ENCODE data around the gene WDR64.

WDR64 gene

DNA sequence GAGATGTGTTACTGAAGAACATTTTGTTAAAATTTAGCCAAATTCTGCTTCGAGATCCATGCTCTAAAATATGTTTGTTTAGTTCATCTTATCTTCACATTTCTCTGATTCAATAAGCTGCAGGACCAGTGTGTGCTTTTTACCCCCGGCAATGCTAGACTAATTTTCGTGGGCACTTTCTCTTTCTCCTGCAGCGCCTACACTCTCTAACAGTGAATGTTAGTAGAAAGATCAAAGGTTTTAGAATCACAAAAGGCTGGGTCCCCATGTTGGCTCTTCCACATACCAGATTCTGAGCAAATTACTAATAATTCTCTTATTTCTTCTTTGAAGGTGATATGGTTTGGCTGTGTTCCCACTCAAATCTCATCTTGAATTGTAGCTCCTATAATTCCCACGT lies 20.4 kb upstream of the WDR64 start:
- no peak for DNase-seq

DNA sequence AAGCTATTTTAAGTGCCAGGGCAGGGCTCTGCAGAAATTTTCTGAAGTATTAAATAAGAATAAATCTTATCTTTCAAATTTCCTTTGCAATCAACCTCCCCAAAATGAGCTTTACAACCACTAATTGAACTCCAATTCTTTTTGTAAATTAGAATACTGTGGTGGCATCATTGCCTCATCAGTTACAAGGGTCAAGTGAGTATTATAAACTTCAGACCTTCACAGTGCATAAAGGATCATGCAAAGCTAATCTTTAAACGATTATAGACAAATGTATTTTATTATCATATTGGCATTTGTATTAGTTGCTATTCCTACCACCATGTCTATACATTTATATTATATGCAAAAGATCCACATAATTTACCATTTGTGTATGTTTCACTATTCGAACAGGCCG lies 19.1 kb upstream of the WDR64 start:
- no peak for DNase-seq

DNA sequence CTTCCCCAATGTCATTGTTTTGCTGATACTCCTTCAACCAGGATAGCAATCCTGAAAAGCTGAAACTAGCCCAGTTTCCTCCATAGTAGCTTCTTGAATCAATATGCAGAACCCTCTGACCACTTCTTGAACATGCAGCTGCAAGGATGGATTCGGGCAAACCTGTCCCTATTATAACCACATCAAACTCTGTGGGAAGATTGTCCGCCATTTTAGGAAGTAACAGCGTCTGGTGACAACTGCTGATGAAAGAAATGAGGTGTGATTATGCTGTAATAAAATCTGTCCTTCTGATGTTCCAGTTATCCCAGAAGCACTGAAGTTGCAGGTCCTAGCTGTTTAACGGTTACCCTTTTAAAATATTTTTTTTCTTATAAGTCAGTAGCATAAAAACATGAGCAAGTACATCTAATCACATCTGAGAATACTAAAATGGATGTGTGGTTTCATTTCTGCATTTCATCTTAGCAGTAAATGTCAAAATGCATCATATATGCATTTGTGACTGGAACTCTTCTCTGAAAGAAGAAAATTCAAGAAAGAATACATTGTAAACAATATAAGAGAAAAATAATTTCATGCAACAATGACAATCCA lies 16.4 kb upstream of the WDR64 start:
- no peak for DNase-seq

DNA sequence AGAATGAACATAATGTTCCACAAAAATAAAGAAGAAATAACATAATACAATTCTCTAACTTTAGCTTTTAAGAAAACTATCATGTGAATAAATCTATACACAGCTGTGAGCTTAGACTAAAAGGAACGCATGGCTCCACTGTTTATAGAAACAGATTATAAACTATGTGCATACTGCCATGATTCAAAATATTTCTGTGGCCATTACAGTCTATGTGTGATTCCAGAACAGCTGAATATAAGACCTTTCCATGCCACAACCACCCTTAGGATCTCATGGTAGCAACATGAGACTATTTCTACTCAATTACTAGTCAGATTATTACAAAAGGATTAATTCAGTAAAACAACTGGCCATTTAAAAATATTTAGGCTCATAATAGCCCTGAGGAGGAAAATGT lies 15.8 kb upstream of the WDR64 start:
- no peak for DNase-seq

DNA sequence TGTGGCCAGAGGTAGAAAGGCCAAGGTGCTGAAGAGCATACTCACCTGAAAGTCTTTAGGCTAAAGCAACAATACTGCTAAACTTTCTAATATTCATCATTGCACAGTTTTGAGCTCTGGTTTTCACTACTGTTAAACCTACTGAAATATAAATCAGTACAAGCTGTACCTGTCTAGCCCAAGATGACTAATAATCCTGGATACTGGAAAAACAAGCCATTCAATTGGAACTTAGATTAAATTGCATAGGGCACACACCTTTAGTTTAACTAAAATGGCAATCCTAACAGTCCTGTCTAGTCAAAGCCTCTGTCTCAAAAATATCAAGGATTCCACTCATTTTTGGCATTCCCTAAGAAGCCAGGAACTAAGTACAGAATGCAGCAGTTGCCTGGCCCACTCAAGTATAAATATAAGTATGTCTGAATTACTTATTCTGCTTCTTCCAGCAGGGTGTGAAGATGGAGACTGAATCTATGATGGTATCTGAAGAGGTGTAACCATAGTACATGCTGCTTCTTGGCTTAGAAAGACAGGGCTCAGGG lies 15.0 kb upstream of the WDR64 start:
- DNase-seq: no peak

DNA sequence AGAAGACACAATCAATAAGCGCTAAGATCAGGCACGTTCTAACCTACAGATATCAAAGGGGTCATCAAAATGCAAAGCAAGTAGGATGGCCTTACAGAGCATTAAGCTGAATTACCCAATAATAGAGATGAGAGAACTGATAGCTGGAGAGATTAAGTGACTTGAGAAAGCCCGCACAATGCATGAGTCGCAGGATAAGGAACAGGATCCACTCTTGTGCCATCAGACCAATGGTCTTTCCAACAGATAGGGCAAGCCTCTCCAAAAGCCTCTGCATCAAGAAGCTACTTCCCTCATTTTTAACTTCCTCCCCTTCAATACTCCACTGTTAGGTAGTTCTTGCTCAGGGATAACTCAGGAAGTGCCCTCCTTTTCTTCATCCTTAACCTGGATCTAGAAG lies 14.5 kb upstream of the WDR64 start:
- no peak for DNase-seq

DNA sequence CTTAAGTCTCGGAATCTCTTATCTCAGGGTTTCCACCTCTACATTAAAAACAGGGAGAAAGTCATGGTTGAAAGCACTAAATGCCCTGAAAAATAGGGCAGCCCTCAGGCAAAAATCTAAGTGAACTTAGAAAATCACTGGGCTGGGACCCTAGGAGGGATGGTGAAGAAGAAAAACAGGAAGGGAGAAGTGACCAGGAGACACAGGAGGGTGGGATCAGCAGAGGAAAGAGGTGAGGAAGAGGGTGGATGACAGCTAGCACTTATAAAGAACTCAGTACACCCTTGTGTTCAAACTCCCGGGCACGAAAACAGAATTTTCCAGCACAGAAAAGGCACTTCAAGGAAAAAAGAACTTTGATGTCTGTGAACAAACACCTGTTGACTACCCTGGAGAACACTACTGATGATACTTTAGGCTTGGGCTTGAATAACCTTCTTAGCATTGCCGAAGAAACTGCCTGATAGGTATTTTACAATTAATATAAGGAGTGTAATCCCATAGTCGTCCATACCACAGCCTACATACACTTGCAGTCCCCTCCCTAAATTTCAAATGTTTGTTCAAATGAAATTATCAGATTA lies 13.9 kb upstream of the WDR64 start:
- DNase-seq: no peak

DNA sequence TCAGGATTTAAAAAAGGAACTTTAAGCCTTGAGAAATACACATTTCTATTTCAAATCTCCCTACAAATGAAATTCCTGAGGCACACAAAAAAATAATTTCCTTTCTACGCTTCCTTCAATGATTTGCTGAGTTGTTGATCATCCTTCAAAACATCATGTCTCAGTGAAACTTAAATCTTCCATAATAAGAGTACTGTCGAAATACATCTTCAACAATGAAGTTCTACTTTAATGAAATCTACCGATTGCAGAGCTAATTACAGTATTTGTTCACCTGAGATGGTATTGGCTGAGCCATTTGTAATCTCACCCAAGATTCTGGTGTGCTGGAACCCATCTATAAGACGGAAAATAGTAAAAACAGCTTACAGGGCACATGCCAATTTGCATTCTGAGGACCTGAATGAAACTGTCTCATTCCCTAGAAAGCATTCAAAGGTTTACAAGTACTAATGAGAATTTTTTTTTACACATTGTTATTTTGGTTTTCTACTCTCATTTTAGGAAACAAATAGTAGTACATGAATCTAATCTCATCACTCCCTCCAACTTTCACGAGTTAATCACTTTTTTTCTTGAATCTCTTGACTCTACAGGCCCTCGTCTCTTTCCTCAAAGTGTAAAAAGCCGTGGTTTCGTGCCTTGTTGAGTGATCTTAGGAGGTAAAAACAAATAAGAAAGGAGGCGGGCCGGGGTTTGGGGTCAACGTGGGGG lies 13.0 kb upstream of the WDR64 start:
- DNase-seq: no peak

DNA sequence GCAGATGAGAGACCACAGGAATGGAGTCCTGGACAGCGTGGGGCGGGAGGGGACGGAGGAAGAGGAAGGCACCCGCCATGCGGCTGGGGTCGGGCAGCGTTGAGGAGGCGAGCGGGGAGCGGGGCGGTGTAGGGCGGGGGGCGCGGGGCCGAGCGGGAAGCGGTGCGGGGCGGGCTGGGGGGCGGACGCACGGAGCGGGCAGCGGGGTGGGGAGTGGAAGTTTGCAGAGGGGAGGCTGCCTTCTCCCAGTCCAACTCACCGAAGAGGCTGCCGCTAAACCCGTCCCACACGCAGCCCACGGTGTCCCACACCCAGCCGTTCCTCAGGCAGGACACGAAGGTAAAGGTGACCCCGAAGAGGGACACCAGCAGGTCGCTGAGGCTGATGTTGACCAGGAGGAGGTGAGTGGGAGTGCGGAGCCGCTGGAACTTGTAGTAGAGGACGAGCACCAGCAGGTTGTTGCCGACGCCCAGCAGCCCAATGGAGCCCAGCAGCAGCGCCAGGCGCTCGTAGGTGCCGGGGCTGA lies 12.4 kb upstream of the WDR64 start:
- DNase-seq: no peak

DNA sequence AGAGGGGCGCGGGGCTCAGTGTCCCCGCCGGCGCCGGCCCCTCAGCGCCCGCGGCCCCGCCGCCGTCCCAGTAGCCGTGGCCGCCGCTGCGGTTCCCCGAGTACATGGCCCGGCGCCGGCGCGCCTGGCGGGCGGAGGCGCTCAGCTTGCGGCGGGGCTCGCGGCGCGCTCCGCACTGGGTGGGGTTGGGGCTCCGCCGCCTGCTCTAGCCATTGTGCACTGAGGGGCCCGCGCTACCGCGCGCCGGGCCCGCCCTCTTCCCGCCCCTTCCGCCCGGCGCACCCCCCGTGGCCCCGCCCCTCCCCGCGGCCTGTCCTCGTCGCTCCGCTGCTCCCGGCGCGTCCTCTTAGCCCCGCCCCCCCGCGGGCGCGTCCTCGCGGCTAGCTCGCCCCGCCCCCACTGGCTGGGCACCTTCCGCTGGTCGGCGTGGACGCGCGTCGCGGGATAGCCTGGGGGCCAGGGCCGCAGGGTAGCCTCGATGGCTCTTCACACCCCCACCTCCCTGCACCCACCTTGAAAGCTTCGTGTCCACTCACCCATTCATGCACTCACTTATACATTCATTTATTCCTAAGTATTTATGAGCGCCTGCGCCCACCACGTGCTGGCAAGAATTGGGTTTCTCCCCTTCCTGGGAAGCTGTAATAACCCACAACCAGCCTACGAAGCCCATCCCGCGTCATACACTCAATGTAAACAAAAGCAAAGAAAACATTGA lies 11.8 kb upstream of the WDR64 start, which contains the start of the genes CHML and OPN3:
Gene CHML (minus strand): TSS at position 221 of the 718 bp plus-strand sequence. CDS start 4,603 bp downstream, outside the sequence.
Gene OPN3 (minus strand): TSS at position 221 of the 718 bp plus-strand sequence. CDS start 115 bp downstream, at position 106.
- peak; percentile 82 for DNase-seq

DNA sequence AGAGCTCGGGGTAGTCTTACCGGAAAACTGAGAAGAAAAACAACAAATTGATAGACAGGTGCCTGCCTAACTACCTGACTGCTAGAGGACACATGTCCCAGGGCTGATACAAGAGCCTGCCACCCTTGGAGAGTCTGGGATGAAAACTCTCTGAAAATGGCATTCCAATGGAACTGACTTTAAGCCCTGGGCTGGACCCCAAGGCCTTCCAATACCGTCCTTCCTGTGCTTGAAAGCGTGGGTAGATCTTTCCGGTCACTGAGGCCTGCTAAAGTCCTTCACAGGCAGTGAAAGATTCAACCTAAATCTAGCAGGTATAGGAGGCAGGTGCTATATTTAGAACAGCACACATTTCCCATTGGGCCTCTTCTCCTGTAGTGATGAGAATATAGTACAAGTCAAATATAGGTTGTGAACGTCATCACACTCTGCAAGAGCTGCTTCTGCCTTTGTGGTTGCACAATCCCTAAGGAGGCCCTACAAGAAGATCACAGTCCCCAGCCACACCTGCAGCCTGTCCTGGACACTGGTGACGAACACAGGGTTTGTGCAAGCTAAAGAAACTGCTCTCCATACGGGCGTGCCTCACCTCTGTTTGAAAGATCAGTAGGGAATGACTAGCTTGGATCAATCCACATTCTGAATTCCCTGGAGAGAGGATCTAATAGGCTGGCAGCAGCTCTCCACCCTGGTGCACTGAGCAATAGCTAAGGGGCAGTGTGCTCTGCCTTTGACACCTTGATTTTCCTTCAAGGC lies 11.0 kb upstream of the WDR64 start:
- peak; percentile 11 for DNase-seq

DNA sequence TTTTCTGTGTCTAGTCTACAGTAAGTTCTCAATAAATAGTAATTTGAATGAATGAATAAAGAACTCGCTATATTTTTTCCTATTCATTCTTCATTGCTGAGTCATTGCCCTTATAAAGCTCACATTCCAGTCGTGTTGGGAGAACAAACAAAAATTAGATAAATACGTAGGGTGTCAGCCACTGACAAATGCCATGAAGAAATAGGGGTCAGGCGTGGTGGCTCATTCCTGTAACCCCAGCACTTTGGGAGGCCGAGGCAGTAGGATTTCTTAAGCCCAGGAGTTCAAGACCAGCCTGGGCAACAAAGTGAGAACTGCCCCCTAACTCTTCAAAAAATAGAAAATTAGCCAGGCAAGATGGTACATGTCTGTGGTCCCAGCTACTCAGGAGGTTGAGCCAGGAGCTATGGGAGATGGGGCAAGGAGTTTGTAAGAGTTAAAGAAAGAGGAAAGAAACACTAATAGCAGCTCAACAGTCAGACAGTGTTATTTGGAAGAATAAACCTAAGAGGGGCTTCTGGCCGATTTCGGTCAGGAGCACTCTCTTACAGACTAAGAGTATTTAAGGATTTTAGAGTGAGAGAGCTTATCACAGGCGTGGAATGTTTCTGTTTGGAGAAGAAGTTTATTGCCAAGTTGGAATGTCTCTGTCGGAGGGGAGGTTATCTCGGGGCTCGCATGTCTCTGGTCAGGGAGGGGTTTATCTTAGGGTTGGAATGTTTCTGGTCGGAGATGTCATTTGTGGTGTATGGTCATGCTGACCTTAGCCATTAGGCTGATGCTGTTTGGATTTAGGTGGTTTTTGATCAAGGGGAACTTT lies 10.1 kb upstream of the WDR64 start:
- DNase-seq: no peak

DNA sequence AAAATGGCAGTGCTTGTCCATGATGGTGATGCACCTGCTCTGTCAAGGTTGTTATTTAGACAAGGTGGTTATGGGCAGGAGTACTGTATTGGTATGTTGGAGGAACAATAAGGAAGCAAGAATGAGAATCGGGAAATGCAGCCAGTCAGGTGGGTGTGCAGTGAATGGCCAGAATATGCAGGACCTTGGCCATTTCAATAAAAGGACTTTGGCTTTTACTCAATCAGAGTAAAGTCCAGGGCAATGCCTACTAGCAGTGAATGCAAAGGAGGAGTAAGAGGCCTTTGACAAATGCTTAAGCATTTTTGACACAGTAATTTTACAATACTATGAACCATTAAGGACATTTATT lies 9.5 kb upstream of the WDR64 start:
- no peak for DNase-seq

DNA sequence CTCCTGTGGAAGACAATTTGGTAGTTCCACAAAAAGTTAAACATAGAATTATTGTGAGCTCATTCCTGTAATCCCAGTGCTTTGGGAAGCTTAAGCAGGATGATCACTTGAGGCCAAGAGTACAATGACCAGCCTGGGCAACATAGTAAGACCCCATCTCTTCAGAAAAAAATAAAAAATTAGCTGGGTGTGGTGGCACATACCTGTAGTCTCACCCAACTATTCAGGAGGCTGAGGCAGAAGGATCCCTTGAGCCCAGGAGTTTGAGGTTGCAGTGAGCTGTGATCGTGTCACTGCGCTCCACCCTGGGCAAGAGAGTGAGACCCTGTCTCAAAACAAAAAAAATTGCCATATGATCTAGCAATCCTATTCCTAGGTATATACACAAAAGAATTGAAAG lies 7.8 kb upstream of the WDR64 start:
- DNase-seq: no peak

DNA sequence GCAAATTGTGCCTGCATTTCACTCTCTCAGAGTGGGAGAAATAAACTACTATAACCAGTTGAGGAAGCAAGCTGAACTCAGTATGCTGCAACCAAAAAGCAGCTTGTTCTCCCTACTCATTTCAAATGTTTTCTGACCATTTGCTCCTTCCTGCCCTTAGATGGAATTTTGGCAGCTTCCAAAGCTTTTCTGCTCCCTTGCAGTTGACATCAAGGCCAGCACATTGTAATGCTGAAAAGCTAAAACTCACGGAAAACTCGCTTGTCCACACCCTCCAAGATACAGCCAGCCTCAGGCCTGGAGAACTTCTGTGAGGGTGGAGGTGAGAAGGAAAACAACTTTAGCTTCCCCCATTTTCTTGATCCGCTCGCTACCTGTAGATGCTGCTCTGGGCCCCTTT lies 6.9 kb upstream of the WDR64 start:
- no peak for DNase-seq

DNA sequence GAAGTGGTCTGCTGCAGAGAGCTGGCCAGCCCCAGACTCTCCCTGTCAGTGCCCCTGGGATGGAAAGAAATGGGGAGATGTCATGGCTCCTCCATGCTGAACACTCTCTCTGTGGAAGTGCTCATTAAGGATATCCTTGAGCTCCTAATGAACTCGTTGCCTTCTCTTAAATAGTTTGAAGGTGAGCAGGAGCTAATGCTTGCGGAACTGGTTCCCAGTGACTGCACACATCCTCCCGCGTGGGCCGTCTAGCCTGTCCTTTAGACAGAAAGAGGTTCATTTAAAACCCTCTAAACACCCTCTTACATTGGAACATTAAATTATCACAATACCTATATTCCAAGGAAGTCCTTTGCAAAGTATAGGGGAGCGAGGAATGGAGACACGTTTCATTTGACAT lies 5.9 kb upstream of the WDR64 start:
- DNase-seq: no peak

DNA sequence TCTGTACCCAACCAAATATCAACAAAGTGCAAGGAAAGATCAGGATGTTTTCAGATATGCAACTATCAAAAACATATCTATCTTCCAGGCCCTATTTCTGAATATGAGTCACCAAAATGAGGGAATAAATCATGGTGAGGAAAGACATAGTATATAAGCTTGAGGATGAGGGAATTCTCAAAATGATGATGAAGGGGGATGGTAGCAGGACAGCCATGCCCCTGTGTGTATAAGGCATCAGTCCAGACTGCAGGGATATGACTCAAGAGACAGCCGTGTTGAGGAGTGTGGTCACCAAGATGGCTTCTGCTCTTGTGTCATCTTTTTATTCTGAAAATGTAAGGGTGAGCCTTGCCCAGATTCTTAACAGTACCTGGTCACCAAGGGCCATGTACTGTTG lies 4.4 kb upstream of the WDR64 start:
- no peak for DNase-seq

DNA sequence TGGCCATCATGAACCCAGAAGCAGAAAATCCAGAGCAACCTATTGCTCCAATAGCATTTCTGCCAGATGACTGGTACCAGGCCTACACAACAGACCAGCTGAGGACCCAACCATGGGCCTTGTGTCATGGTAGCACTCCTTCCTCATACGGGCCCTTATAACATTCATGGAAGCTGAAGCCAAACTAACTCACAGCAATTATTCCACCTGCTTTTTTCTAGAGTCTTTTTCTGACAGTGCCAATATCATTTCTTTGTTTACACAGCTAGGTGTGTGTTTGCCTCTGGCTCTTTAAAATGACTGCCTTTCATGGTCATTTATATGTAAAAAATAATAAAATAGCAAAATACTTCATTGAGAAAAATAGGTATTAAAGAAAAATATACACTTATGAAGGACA lies 3.9 kb upstream of the WDR64 start:
- no peak for DNase-seq

DNA sequence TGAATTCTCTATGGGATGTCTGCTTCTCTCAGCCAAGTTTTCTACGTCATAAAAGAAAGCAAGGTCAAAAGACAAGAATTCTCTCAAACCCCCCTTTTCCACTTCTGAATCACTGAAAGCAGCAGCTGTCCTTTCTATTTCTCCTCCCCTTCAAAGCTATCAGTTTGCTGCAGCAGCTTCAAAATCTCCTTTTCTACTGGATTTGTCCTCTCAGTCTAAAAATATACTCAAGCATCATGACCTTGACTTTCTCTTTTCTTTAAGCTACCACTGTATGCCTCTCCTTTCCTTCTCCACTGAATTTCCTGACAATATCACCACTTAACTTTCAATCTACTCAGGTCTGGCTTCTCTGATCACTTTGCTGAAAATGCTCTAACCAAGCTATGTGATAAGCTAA lies 1.9 kb downstream of the WDR64 start:
- no peak for DNase-seq

DNA sequence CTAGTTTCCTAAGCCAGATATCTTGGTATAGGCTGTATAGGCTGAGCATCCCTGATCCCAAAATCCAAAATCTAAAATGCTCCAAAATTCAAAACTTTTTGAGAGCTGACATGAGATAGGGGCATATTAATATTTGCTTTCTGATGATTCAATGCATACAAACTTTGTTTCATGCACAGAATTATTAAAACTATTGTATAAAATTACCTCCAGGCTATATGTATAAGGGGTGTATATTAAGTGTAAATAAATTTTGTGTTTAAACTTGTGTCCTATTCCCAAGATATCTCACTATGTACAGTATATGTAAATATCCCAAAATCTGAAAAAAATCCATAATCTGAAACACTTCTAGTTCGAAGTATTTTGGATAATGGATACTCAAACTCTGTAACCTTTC lies 2.6 kb downstream of the WDR64 start:
- no peak for DNase-seq

DNA sequence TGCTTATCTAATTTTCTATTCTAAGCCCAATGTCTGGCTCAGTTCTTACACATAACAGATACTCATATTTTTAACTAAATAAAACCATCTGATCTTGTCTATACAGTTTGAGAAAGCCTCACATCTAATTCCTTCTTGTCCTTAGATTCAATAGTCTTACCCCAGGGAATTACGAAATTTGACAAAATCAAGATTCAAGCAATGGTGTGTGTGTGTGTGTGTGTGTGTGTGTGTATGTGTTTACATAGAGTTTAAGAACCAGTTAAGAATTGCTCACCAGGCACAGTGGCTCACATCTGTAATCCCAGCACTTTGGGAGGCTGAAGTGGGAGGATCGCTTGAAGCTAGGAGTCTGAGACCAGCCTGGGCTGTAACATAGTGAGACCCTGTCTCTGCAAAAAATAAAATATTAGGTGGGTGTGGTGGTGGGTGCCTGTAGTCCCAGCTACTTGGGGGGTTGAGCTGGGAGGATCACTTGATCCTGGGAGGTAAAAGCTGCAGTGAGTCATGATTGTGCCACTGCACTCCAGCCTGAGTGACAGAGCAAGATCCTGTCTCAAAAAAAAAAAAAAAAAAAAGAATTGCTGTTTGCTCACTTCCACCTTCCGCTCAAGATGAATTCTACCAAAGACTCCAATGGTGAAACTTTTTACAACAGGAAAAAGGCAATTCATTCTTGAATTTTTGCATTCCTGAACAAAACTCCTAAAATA lies 6.2 kb downstream of the WDR64 start:
- DNase-seq: no peak
